Panc1 (cell line): Measurements from ENCODE around the gene KCNAB2. TPM values are rescaled to one million over a fixed set of nuclear protein-coding genes. Genes with fewer than 3 reads are reported as not detected.

Experiments used
- ATAC-seq: fragments of 200-7000 bp; cut with Tn5 transposase; 2 replicates; pipeline ENCODE4 v1.9.1; 2020; ENCODE audit warnings: mild to moderate bottlenecking, moderate library complexity
- BruUV-seq: library from RNA; stranded (reverse); fragments of 400-500 nt; replicated peaks from 2 replicates; lab custom pipeline; 2021; lab: Mats Ljungman, UMichigan
- CTCF ChIA-PET: fragments of 300-600 bp; sonication (Branson Sonifier 250); formaldehyde crosslinking; loops from one replicate; lab custom pipeline; 2022; ENCODE audit warnings: antibody characterized with exemption; lab: Charles Lee
- POLR2A ChIA-PET: fragments of 300-600 bp; sonication (Branson Sonifier 250); formaldehyde crosslinking; loops from one replicate; lab custom pipeline; 2022; ENCODE audit warnings: antibody characterized with exemption; lab: Charles Lee
- DNase-seq: peaks from one replicate; pipeline ENCODE4 v3.0.0-alpha.2; 2010; ENCODE audit warnings: low read depth, low spot score
- H3K27ac ChIP-seq: 2 replicates; pipeline ENCODE4 v1.5.1; 2011; ENCODE audit warnings: mild to moderate bottlenecking, low read length, inconsistent platforms
- H3K27me3 ChIP-seq: fragments of 200-500 bp; sonication (Bioruptor generic); 2 replicates; pipeline ENCODE4 v1.6.0; 2014; ENCODE audit warnings: low read length, inconsistent platforms; ENCODE audit not compliant: control insufficient read depth, insufficient read depth
- H3K36me3 ChIP-seq: fragments of 200-500 bp; sonication (Bioruptor generic); 2 replicates; pipeline ENCODE4 v1.5.1; 2014; ENCODE audit warnings: inconsistent platforms, mild to moderate bottlenecking, low read length, moderate library complexity; ENCODE audit not compliant: control insufficient read depth, insufficient read depth
- H3K4me1 ChIP-seq: 2 replicates; pipeline ENCODE4 v1.5.1; 2011; ENCODE audit warnings: inconsistent platforms, mild to moderate bottlenecking, low read length, moderate library complexity; ENCODE audit not compliant: control insufficient read depth, insufficient read depth
- H3K4me3 ChIP-seq, 2 experiments: 2 replicates each; pipeline ENCODE4 v1.5.1; 2011 to 2012; ENCODE audit warnings: low read depth in 2 of 2, low read length in 2 of 2, mild to moderate bottlenecking in 2 of 2, inconsistent platforms in 1 of 2, moderate library complexity in 1 of 2
- H3K9me3 ChIP-seq: fragments of 200-500 bp; sonication (Bioruptor generic); 2 replicates; pipeline ENCODE4 v1.5.1; 2014; ENCODE audit warnings: low read depth, mild to moderate bottlenecking, inconsistent platforms, low read length, moderate library complexity; ENCODE audit not compliant: control insufficient read depth, insufficient read depth
- POLR2AphosphoS5 ChIP-seq: IDR thresholded peaks from 2 replicates; pipeline ENCODE4 v1.6.1; 2012; ENCODE audit warnings: mild to moderate bottlenecking, low read depth, low read length, moderate library complexity
- SIN3A ChIP-seq: IDR thresholded peaks from 2 replicates; pipeline ENCODE4 v1.6.1; 2012; ENCODE audit warnings: low read depth, mild to moderate bottlenecking, low read length, moderate library complexity, borderline replicate concordance; ENCODE audit not compliant: insufficient read depth
- TCF7L2 ChIP-seq: IDR thresholded peaks from 2 replicates; pipeline ENCODE4 v1.6.1; 2011; ENCODE audit warnings: mild to moderate bottlenecking, low read depth, low read length, inconsistent platforms
- in situ Hi-C: cut with HindIII; loops from 2 replicates; pipeline ENCODE4 v1.10.0; 2016; ENCODE audit warnings: low sequenced_read_pairs, low pct_unique_long_range_greater_than_20kb
- intact Hi-C: fragments of 100-400 bp; cut with micrococcal nuclease; formaldehyde crosslinking; loops from one replicate; pipeline ENCODE4 v1.10.0; 2022; ENCODE audit not compliant: unreplicated experiment
- total RNA-seq: library from RNA; stranded (reverse); gene quantifications from one replicate; pipeline ENCODE4 v1.2.1, GENCODE V29; 2021; ENCODE audit not compliant: unreplicated experiment
- TF ChIP-seq, protein P1 (sequence below): fragments of 450-650 bp; IDR thresholded peaks from 2 replicates; pipeline ENCODE4 v1.5.1; 2017; ENCODE audit warnings: mild to moderate bottlenecking
- TF ChIP-seq, protein P2 (sequence below), 2 experiments: IDR thresholded peaks; 2 replicates each; pipeline ENCODE4 v1.6.1; 2011 to 2012; ENCODE audit warnings: low read depth in 2 of 2, control low read depth in 1 of 2, low read length in 1 of 2, mild to moderate bottlenecking in 1 of 2, moderate library complexity in 1 of 2; ENCODE audit not compliant: insufficient read depth in 1 of 2

KCNAB2 gene
- total RNA-seq, 1 experiment from 2014 or later, result 27.6 TPM

DNA sequence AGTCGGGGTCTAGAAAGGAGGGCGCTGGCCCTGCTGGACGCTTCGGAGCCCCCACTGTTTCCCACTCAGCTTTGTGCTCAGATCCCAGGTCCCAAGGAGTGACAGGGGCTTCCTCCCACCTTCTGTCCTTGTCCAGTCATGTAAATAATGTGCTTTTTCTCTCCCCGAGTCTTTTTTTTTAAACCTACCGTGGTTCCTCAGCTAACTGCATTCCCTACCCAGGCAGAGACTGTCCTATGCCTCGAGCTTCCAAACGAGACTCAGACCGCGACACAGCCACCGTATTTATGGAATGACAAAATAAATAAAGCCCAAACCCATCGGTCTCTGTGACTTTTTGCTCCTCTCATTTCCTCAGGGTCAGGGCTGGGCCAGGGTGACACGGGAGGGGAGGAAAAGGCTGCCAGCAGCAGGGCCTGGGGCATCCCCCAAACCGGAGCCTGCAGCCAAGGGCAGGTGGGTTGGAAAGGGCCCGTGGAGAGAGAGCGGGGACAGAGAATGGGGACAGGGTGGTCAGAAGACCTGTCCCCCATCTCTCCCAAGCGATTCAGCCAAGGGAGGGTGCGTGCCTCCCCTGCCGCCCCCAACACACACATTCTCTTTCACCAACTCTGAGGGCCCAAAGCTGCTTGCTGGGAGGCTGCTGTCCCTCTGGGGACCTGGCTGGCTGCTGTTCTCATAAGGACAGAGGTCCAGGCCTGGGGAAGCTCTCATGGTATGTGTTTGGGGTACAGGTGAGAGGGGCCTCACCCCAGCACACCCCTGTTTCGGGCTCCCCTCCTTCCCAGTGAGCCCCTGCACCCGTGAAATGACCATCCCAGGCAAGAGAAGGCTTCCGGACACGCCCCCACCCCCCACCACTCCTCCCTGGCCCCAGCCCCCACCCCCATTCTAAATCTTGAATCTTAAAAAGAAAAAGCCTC, 55.4 kb downstream of the KCNAB2 start:
- no peaks in the 10 kb centered on the region for H3K27me3 ChIP-seq
- in situ Hi-C loops, result no loop called here
- no peak overlapping the region for H3K4me3 ChIP-seq
- H3K4me1 ChIP-seq, result peaks cover 9% of the 10 kb centered on the region; the same call in 1 of the 2 replicates
- ChIA-PET CTCF (interaction anchor here (0.6 to 1.1 kb wide), 2 partner anchors 13 to 104 kb away, joined by 3 to 4 read pairs; no protein-coding TSS in a partner anchor), POLR2A (interaction anchor here (0.8 kb wide), 1 partner anchor 8 kb away, joined by 8 read pairs; no protein-coding TSS in a partner anchor)
- intact Hi-C loops, result no loop called here
- TF ChIP-seq POLR2AphosphoS5 (no peak), TCF7L2 (no peak), SIN3A (no peak)
- TF ChIP-seq, protein P1, sequence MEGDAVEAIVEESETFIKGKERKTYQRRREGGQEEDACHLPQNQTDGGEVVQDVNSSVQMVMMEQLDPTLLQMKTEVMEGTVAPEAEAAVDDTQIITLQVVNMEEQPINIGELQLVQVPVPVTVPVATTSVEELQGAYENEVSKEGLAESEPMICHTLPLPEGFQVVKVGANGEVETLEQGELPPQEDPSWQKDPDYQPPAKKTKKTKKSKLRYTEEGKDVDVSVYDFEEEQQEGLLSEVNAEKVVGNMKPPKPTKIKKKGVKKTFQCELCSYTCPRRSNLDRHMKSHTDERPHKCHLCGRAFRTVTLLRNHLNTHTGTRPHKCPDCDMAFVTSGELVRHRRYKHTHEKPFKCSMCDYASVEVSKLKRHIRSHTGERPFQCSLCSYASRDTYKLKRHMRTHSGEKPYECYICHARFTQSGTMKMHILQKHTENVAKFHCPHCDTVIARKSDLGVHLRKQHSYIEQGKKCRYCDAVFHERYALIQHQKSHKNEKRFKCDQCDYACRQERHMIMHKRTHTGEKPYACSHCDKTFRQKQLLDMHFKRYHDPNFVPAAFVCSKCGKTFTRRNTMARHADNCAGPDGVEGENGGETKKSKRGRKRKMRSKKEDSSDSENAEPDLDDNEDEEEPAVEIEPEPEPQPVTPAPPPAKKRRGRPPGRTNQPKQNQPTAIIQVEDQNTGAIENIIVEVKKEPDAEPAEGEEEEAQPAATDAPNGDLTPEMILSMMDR, result no peak
- TF ChIP-seq, protein P2, sequence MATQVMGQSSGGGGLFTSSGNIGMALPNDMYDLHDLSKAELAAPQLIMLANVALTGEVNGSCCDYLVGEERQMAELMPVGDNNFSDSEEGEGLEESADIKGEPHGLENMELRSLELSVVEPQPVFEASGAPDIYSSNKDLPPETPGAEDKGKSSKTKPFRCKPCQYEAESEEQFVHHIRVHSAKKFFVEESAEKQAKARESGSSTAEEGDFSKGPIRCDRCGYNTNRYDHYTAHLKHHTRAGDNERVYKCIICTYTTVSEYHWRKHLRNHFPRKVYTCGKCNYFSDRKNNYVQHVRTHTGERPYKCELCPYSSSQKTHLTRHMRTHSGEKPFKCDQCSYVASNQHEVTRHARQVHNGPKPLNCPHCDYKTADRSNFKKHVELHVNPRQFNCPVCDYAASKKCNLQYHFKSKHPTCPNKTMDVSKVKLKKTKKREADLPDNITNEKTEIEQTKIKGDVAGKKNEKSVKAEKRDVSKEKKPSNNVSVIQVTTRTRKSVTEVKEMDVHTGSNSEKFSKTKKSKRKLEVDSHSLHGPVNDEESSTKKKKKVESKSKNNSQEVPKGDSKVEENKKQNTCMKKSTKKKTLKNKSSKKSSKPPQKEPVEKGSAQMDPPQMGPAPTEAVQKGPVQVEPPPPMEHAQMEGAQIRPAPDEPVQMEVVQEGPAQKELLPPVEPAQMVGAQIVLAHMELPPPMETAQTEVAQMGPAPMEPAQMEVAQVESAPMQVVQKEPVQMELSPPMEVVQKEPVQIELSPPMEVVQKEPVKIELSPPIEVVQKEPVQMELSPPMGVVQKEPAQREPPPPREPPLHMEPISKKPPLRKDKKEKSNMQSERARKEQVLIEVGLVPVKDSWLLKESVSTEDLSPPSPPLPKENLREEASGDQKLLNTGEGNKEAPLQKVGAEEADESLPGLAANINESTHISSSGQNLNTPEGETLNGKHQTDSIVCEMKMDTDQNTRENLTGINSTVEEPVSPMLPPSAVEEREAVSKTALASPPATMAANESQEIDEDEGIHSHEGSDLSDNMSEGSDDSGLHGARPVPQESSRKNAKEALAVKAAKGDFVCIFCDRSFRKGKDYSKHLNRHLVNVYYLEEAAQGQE (IDR thresholded peaks at IDR 0.05; ENCODE audit: insufficient read depth in 1 of 2, low read depth in 2 of 2, low read length in 1 of 2), result no peak
- no peaks in the 10 kb centered on the region; the same call in 1 of the 2 replicates for H3K36me3 ChIP-seq
- DNase-seq, result no peak
- no peak overlapping the region for H3K27ac ChIP-seq
- H3K9me3 ChIP-seq, result no peaks in the 10 kb centered on the region
- BruUV-seq, result no TSS peak
- ATAC-seq, result no peak

DNA sequence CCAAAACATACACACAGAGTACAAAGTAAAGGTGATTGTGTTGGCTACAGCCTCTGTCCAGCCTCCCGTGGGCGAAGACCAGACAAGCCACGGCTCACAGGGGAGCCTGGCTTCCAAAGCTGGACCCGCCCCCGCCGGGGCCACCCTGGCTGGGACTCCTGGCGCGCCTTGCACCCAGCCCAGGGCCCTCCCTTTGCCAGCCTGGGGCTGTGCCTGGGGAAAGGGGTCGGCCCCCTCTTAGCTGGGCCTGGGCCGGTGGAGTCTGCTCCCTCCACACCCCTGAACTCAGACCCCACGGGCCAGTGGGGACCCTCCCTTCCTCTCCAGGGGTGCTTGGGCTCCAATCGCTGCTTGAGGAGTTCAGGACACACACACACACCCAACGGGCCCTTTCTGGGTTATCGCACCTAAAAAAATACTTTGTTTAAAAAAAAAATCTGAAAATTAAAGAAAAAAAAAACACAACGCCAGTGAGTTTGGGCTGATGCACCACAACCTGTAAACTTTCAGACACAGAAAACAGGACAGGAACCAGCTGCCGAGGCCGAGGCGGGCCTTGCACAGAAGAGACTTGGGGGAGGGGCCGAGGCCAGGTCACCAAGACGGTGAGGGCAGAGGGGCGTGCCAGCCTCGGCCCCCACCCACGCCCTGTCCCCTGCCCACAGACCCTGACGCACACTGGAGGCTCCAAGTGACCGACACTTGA, 56.3 kb downstream of the KCNAB2 start:
- ChIA-PET CTCF (no interaction called here), POLR2A (interaction anchor here (0.8 kb wide), 1 partner anchor 9 kb away, joined by 8 read pairs; no protein-coding TSS in a partner anchor)
- Histone ChIP-seq H3K4me1 (peaks cover 9% of the 10 kb centered on the region; the same call in 1 of the 2 replicates), H3K27ac (no peak overlapping the region), H3K4me3 (no peak overlapping the region), H3K9me3 (no peaks in the 10 kb centered on the region), H3K27me3 (no peaks in the 10 kb centered on the region), H3K36me3 (no peaks in the 10 kb centered on the region; the same call in 1 of the 2 replicates)
- ATAC-seq (no peak), DNase-seq (no peak)
- intact Hi-C loops (no loop called here), in situ Hi-C loops (no loop called here)
- TF ChIP-seq, protein P2 (IDR thresholded peaks at IDR 0.05; ENCODE audit: insufficient read depth in 1 of 2, low read depth in 2 of 2, low read length in 1 of 2), result no peak
- TF ChIP-seq POLR2AphosphoS5, result no peak
- no peak for TF ChIP-seq SIN3A
- TF ChIP-seq TCF7L2, result no peak
- TF ChIP-seq, protein P1, result no peak
- BruUV-seq, result no TSS peak
